ENCODE results near the gene TARS2. TPM values are rescaled to one million over a fixed set of nuclear protein-coding genes. Genes with fewer than 3 reads are reported as not detected.
A peak's percentile ranks its signal among the peaks of the same experiment; 100 is the strongest.

Gene TARS2
- polyA plus RNA-seq, 1 of the 3 experiments (the other 2 are of a cell fraction) = 22.2 TPM

DNA sequence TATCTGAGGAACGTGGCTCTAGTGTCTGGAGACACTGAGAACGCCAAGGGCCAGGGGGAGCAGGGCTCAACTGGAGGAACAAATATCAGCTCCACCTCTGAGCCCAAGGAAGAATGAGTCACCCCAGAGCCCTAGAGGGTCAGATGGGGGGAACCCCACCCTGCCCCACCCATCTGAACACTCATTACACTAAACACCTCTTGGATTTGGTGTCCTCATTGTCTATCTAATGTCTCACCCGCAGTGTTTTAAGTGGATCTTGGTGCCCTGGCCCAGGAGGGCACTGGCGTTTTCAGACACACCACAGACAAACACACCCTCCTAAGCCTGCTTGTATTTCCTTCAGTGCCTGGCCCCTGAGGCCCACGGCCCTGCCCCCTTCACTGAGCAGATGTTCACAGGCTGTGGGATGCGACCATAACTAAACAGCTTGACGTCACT lies 26.2 kb downstream of the TARS2 start:
- Histone ChIP-seq H3F3A (replicated peaks; ENCODE audit: insufficient read depth) (peaks cover 3% of the 10 kb centered on the region), H4K20me1 (ENCODE audit: insufficient read depth) (no peaks in the 10 kb centered on the region), H3K79me2 (ENCODE audit: insufficient read depth) (peaks cover 10% of the 10 kb centered on the region), H3K4me3 (ENCODE audit: low read depth in 2 of 2, low read length in 1 of 2) (no peak overlapping the region), H3K4me2 (no peak overlapping the region), H3K27ac (ENCODE audit: low read depth in 2 of 2, low read length in 1 of 2) (no peak overlapping the region), H3K27me3 (ENCODE audit: insufficient read depth) (no peaks in the 10 kb centered on the region), H3K4me1 (ENCODE audit: control insufficient read depth in 1 of 2, insufficient read depth in 2 of 2, low read depth in 1 of 2, low read length in 1 of 2) (peaks cover 3 to 8% of the 10 kb centered on the region in 2 experiments; a peak in 2 of 4 replicates), H3K9ac (no peak overlapping the region), H3K9me3 (no peaks in the 10 kb centered on the region), H2AFZ (ENCODE audit: low read depth) (no peak overlapping the region), H3K36me3 (replicated peaks in 1 of 2; ENCODE audit: control insufficient read depth in 1 of 2, insufficient read depth in 2 of 2, low read length in 1 of 2) (no peaks in the 10 kb centered on the region), H3K9me2 (no peaks in the 10 kb centered on the region)
- 94% methylated on average over 7 of the region's 7 CpGs for WGBS (ENCODE audit: low lambda C conversion rate)
- no peak for DNase-seq
- ChIA-PET CTCF (interaction anchor here (1.5 to 3.1 kb wide), 2 partner anchors 46 to 257 kb away, joined by 5 to 9 read pairs; no protein-coding TSS in a partner anchor), POLR2A (no interaction called here)
- no peak for TF ChIP-seq EP300 (IDR thresholded peaks at IDR 0.05; ENCODE audit: borderline replicate concordance in 1 of 2, low read depth in 1 of 2, low read length in 1 of 2)
- no peak for TF ChIP-seq POLR2AphosphoS5 (IDR thresholded peaks at IDR 0.05; ENCODE audit: low read depth, low read length)
- TF ChIP-seq, protein P1, sequence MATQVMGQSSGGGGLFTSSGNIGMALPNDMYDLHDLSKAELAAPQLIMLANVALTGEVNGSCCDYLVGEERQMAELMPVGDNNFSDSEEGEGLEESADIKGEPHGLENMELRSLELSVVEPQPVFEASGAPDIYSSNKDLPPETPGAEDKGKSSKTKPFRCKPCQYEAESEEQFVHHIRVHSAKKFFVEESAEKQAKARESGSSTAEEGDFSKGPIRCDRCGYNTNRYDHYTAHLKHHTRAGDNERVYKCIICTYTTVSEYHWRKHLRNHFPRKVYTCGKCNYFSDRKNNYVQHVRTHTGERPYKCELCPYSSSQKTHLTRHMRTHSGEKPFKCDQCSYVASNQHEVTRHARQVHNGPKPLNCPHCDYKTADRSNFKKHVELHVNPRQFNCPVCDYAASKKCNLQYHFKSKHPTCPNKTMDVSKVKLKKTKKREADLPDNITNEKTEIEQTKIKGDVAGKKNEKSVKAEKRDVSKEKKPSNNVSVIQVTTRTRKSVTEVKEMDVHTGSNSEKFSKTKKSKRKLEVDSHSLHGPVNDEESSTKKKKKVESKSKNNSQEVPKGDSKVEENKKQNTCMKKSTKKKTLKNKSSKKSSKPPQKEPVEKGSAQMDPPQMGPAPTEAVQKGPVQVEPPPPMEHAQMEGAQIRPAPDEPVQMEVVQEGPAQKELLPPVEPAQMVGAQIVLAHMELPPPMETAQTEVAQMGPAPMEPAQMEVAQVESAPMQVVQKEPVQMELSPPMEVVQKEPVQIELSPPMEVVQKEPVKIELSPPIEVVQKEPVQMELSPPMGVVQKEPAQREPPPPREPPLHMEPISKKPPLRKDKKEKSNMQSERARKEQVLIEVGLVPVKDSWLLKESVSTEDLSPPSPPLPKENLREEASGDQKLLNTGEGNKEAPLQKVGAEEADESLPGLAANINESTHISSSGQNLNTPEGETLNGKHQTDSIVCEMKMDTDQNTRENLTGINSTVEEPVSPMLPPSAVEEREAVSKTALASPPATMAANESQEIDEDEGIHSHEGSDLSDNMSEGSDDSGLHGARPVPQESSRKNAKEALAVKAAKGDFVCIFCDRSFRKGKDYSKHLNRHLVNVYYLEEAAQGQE (IDR thresholded peaks at IDR 0.05; ENCODE audit: low read depth, low read length) = no peak
- TF ChIP-seq, protein P2, sequence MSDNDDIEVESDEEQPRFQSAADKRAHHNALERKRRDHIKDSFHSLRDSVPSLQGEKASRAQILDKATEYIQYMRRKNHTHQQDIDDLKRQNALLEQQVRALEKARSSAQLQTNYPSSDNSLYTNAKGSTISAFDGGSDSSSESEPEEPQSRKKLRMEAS (IDR thresholded peaks at IDR 0.05; ENCODE audit: low read depth) = no peak
- no peak for TF ChIP-seq NFIC (IDR thresholded peaks at IDR 0.05; ENCODE audit: borderline replicate concordance)
- TF ChIP-seq, protein P3, sequence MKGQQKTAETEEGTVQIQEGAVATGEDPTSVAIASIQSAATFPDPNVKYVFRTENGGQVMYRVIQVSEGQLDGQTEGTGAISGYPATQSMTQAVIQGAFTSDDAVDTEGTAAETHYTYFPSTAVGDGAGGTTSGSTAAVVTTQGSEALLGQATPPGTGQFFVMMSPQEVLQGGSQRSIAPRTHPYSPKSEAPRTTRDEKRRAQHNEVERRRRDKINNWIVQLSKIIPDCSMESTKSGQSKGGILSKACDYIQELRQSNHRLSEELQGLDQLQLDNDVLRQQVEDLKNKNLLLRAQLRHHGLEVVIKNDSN (IDR thresholded peaks at IDR 0.05; ENCODE audit: borderline replicate concordance, low read depth) = no peak
- no peak for TF ChIP-seq EZH2phosphoT487 (IDR thresholded peaks at IDR 0.05; ENCODE audit: borderline replicate concordance, low read depth)
- no peak for TF ChIP-seq MEF2A (IDR thresholded peaks at IDR 0.05; ENCODE audit: borderline replicate concordance, low read depth)
- no peak for TF ChIP-seq SIN3A (IDR thresholded peaks at IDR 0.05; ENCODE audit: borderline replicate concordance, low read depth, low read length)

DNA sequence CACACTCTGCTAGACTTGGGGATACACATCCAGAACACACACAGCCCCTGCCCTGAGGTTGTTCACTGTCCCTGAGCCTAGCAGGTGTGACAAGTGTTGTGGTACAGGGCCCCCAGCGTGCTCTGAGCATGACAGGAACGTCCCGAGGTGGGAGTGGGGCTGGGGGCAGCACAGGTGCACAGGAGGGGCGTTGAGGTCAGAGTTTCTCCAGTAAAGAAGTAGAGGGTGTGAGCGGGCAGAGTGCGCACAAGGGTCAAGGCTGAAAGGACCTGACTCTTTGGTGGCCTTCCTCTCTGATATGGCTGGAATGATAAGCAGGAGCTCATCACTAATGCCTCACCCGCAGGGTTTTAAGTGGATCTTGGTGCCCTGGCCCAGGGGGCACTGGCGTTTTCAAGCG lies 27.0 kb downstream of the TARS2 start:
- H3K9ac ChIP-seq = no peak overlapping the region
- peaks cover 2 to 4% of the 10 kb centered on the region in 2 experiments; a peak in 1 of 4 replicates for H3K4me1 ChIP-seq (ENCODE audit: control insufficient read depth in 1 of 2, insufficient read depth in 2 of 2, low read depth in 1 of 2, low read length in 1 of 2)
- DNase-seq = no peak
- no peaks in the 10 kb centered on the region for H3K36me3 ChIP-seq (replicated peaks in 1 of 2; ENCODE audit: control insufficient read depth in 1 of 2, insufficient read depth in 2 of 2, low read length in 1 of 2)
- TF ChIP-seq, protein P4, sequence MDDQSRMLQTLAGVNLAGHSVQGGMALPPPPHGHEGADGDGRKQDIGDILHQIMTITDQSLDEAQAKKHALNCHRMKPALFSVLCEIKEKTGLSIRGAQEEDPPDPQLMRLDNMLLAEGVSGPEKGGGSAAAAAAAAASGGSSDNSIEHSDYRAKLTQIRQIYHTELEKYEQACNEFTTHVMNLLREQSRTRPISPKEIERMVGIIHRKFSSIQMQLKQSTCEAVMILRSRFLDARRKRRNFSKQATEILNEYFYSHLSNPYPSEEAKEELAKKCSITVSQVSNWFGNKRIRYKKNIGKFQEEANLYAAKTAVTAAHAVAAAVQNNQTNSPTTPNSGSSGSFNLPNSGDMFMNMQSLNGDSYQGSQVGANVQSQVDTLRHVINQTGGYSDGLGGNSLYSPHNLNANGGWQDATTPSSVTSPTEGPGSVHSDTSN (IDR thresholded peaks at IDR 0.05) = no peak
- TF ChIP-seq RFX5 (IDR thresholded peaks at IDR 0.05; ENCODE audit: low read length) (no peak), FOXM1 (IDR thresholded peaks at IDR 0.05; ENCODE audit: low read depth) (no peak), FOXJ3 (CRISPR knock-in tag; IDR thresholded peaks at IDR 0.05) (no peak), SMC3 (IDR thresholded peaks at IDR 0.05; ENCODE audit: low read depth, low read length) (no peak), RCOR1 (IDR thresholded peaks at IDR 0.05; ENCODE audit: low read length) (no peak), TEAD4 (IDR thresholded peaks at IDR 0.05; ENCODE audit: borderline replicate concordance, insufficient read depth) (no peak)
- TF ChIP-seq, protein P5, sequence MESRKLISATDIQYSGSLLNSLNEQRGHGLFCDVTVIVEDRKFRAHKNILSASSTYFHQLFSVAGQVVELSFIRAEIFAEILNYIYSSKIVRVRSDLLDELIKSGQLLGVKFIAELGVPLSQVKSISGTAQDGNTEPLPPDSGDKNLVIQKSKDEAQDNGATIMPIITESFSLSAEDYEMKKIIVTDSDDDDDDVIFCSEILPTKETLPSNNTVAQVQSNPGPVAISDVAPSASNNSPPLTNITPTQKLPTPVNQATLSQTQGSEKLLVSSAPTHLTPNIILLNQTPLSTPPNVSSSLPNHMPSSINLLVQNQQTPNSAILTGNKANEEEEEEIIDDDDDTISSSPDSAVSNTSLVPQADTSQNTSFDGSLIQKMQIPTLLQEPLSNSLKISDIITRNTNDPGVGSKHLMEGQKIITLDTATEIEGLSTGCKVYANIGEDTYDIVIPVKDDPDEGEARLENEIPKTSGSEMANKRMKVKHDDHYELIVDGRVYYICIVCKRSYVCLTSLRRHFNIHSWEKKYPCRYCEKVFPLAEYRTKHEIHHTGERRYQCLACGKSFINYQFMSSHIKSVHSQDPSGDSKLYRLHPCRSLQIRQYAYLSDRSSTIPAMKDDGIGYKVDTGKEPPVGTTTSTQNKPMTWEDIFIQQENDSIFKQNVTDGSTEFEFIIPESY (IDR thresholded peaks at IDR 0.05; ENCODE audit: borderline replicate concordance, low read depth) = no peak
- TF ChIP-seq, protein P6, sequence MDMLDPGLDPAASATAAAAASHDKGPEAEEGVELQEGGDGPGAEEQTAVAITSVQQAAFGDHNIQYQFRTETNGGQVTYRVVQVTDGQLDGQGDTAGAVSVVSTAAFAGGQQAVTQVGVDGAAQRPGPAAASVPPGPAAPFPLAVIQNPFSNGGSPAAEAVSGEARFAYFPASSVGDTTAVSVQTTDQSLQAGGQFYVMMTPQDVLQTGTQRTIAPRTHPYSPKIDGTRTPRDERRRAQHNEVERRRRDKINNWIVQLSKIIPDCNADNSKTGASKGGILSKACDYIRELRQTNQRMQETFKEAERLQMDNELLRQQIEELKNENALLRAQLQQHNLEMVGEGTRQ (IDR thresholded peaks at IDR 0.05; ENCODE audit: borderline replicate concordance, low read depth, low read length) = no peak
- H3K9me3 ChIP-seq = no peaks in the 10 kb centered on the region
- no peaks in the 10 kb centered on the region for H3K27me3 ChIP-seq (ENCODE audit: insufficient read depth)
- peaks cover 2% of the 10 kb centered on the region; the same call in 1 of the 2 replicates for H3K79me2 ChIP-seq (ENCODE audit: insufficient read depth)
- POLR2A ChIA-PET = no interaction called here
- H3K9me2 ChIP-seq = no peaks in the 10 kb centered on the region
- no peak overlapping the region for H3K4me3 ChIP-seq (ENCODE audit: low read depth in 2 of 2, low read length in 1 of 2)
- H2AFZ ChIP-seq (ENCODE audit: low read depth) = 0 out of 2 replicates have a peak overlapping the region, but pooled peaks have one; percentile 84
- H4K20me1 ChIP-seq (ENCODE audit: insufficient read depth) = no peaks in the 10 kb centered on the region
- 92% methylated on average over 9 of the region's 9 CpGs for WGBS (ENCODE audit: low lambda C conversion rate)
- no peak overlapping the region; a peak in 1 of 4 replicates for H3K27ac ChIP-seq (ENCODE audit: low read depth in 2 of 2, low read length in 1 of 2)
- peaks cover 3% of the 10 kb centered on the region for H3F3A ChIP-seq (replicated peaks; ENCODE audit: insufficient read depth)
- peak overlapping the region; percentile 75; the same call in 1 of the 2 replicates for H3K4me2 ChIP-seq
- CTCF ChIA-PET = interaction anchor here (1.5 to 3.3 kb wide), 3 partner anchors 45 to 258 kb away, joined by 5 to 19 read pairs (median 9); no protein-coding TSS in a partner anchor
